ENCODE measurements around the gene TDRD5. TPM values are rescaled to one million over a fixed set of nuclear protein-coding genes. Genes with fewer than 3 reads are reported as not detected.

The TDRD5 gene, protein sequence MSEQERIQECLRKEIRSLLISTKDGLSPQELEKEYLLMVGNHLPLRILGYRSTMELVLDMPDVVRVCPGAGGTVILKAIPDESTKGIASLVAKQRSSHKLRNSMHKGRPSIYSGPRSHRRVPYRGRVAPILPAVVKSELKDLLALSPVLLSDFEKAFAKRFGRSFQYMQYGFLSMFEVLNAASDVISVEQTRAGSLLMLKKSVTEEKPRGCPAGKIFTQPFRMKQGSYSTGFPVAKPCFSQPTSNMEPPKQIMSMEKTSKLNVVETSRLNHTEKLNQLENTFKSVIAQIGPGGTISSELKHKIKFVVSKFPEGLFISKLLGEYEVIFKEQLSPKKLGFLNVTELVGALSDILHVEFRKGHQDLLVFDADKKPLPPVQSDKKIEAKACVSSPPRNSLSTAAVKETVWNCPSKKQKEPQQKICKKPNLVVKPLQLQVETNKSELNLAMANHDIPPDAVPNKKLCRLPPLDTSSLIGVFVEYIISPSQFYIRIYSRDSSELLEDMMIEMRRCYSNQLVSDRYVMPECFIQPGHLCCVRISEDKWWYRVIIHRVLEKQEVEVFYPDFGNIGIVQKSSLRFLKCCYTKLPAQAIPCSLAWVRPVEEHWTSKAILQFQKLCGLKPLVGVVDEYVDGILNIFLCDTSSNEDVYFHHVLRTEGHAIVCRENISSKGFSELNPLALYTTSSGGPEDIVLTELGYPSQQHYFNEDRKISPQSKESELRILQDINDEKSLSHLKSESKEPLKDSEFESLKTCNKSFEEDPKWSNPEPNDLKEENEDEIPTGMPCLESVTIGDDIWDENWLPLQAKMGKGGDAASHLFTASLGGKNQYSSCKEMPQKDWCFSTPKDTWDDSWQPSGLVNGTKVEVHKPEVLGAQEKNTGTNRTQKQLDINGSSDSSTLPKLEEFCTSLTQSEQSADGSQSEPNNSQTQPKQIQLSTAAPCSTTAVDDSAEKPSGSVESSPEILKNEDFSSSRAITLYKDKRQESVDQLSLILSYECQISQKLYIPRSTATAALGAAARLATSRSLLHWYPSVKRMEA
- total RNA-seq (2022; extraction: Qiagen RNA extraction): 0.02 to 0.06 TPM (median 0.05 TPM) in 5 replicates

GRCh38 chr1:179591592-179592580, at the start of gene TDRD5:
TDRD5 (plus strand) TSS chr1:179591832; CDS start chr1:179592616, 784 bp downstream.

DNA sequence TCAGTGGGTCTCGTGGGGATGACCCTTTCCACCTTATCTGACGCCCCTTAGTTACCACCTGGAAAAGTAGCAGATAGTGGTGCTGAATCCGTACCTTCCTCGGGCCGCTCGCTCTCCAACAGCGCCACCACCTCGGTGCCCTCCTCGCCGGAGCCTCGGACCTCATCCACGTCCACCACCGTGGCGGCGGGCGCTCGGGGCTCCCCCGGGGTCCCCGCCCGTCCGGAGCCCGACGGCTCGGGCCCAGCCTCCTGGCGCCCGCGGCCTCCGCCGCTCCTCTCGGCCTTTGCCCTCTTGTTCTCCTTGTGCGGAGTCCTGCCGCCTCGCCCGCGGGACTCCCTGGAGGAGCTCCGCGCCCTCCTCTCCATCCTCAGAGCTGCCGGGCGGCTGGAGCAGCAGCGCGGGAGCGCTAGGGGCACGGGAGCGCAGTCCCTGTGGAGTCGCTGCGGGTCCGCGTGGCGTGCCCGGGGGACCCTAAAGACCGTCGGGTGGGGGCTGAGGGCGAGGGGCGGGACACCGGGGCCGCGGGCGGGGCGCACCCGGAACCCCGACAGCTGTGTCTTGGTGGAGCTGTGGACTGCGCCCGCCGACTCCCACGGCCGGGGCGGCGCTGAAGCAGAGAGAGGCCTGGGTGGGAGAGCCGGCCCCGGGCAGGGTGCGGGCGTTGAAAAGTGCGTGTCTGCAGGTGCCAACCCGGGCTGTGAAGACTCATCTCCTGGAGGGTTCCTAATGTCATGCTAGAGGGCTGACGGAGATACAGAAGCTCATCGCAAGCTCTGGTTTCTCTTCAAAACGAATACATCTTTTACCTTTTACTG, 15.9 kb upstream of the TDRD5 start, which contains the start of gene NPHS2:
TSS of gene NPHS2 (minus strand) at position 452 of the 818 bp plus-strand sequence. CDS start at position 368, 84 bp downstream.

Other genes starting within 250 kb of the TDRD5 start
- 0.17 to 0.37 TPM (median 0.26 TPM) in 5 replicates for gene AXDND1, start 225.9 kb upstream of the TDRD5 start, total RNA-seq (2022; extraction: Qiagen RNA extraction)
- gene NPHS2, start 15.9 kb upstream of the TDRD5 start, total RNA-seq (2022; extraction: Qiagen RNA extraction): not detected in 5 replicates
- gene FAM163A, start 151.5 kb downstream of the TDRD5 start, total RNA-seq (2022; extraction: Qiagen RNA extraction): 0.02 TPM in 2 of 5 replicates, not detected in the others

Data from A549 treated with AZD2906 at 1 μM for 4 hours (cell line).